ENCODE data around the gene MLEC. TPM values are rescaled to one million over a fixed set of nuclear protein-coding genes. Genes with fewer than 3 reads are reported as not detected.

The MLEC gene
- total RNA-seq, 4 donors from 2014 or later: 46.5 to 89.4 (median 60.1) TPM

- H3K4me1 ChIP-seq: peaks cover 3 to 5% of the 10 kb centered on the region in 2 donors
- no peaks in the 10 kb centered on the region for H3K36me3 ChIP-seq
- TF ChIP-seq POLR2A (IDR thresholded peaks at IDR 0.05) (no peak), CTCF (IDR thresholded peaks at IDR 0.05 in 4 of 5, conservative IDR thresholded peaks at IDR 0.05 in 1 of 5) (no peak)
- ATAC-seq (no peak), DNase-seq (no peak)
- no peak overlapping the region for H3K4me3 ChIP-seq
- H3K27me3 ChIP-seq: peaks cover 31 to 48% (median 41%) of the 10 kb centered on the region in 3 donors
- H3K27ac ChIP-seq: no peak overlapping the region
- in situ Hi-C loops (cut with MboI; ENCODE audit: low sequenced_read_pairs in 4 of 4) (loop anchor here in 3 of 4 donors (5.0 to 25.0 kb wide), 4 partner anchors 57 to 470 kb away; partner anchors contain the start of genes HNF1A (in 2 of the 3), POP5 (in 1 of the 3) and UNC119B (in 1 of the 3)), intact Hi-C loops (cut with DNase I; ENCODE audit: low total_unique reads) (loop anchor here (10.0 kb wide), 2 partner anchors 197 to 453 kb away; partner anchors contain the start of genes GATC and TRIAP1)
- no peaks in the 10 kb centered on the region for H3K9me3 ChIP-seq
These were observed 44.8 kb upstream of the MLEC start for GRCh38 chr12:120642121-120642520.

- H3K4me3 ChIP-seq: no peak overlapping the region
- TF ChIP-seq POLR2A (IDR thresholded peaks at IDR 0.05) (no peak), CTCF (IDR thresholded peaks at IDR 0.05 in 4 of 5, conservative IDR thresholded peaks at IDR 0.05 in 1 of 5) (no peak)
- H3K9me3 ChIP-seq: no peaks in the 10 kb centered on the region
- H3K27ac ChIP-seq: no peak overlapping the region
- ATAC-seq (no peak), DNase-seq (no peak)
- in situ Hi-C loops (cut with MboI; ENCODE audit: low sequenced_read_pairs in 4 of 4) (loop anchor here in 3 of 4 donors (5.0 to 25.0 kb wide), 4 partner anchors 58 to 469 kb away; partner anchors contain the start of genes HNF1A (in 2 of the 3), POP5 (in 1 of the 3) and UNC119B (in 1 of the 3)), intact Hi-C loops (cut with DNase I; ENCODE audit: low total_unique reads) (loop anchor here (10.0 kb wide), 2 partner anchors 198 to 452 kb away; partner anchors contain the start of genes GATC and TRIAP1)
- H3K36me3 ChIP-seq: no peaks in the 10 kb centered on the region
- peaks cover 3 to 5% of the 10 kb centered on the region in 2 donors for H3K4me1 ChIP-seq
- peaks cover 31 to 48% (median 41%) of the 10 kb centered on the region in 3 donors for H3K27me3 ChIP-seq
These were observed 44.1 kb upstream of the MLEC start for GRCh38 chr12:120642826-120643225.

GRCh38 chr12:120643574-120643973, 43.4 kb upstream of the MLEC start:
- TF ChIP-seq CTCF (IDR thresholded peaks at IDR 0.05 in 4 of 5, conservative IDR thresholded peaks at IDR 0.05 in 1 of 5) (no peak), POLR2A (IDR thresholded peaks at IDR 0.05) (no peak)
- intact Hi-C loops (cut with DNase I; ENCODE audit: low total_unique reads) (loop anchor here (10.0 kb wide), 2 partner anchors 199 to 451 kb away; partner anchors contain the start of genes GATC and TRIAP1), in situ Hi-C loops (cut with MboI; ENCODE audit: low sequenced_read_pairs in 4 of 4) (loop anchor here in 3 of 4 donors (5.0 to 25.0 kb wide), 4 partner anchors 59 to 469 kb away; partner anchors contain the start of genes HNF1A (in 2 of the 3), POP5 (in 1 of the 3) and UNC119B (in 1 of the 3))
- H3K27ac ChIP-seq: no peak overlapping the region
- peaks cover 5 to 8% of the 10 kb centered on the region in 2 donors for H3K4me1 ChIP-seq
- DNase-seq (no peak), ATAC-seq (no peak)
- no peak overlapping the region for H3K4me3 ChIP-seq
- H3K9me3 ChIP-seq: no peaks in the 10 kb centered on the region
- no peaks in the 10 kb centered on the region for H3K36me3 ChIP-seq
- peaks cover 31 to 48% (median 41%) of the 10 kb centered on the region in 3 donors for H3K27me3 ChIP-seq

GRCh38 chr12:120646044-120646443, 40.9 kb upstream of the MLEC start:
- H3K4me1 ChIP-seq: peaks cover 17 to 19% of the 10 kb centered on the region in 2 donors
- intact Hi-C loops (cut with DNase I; ENCODE audit: low total_unique reads): loop anchor here (5.0 to 10.0 kb wide), 3 partner anchors 201 to 449 kb away; partner anchors contain the start of genes GATC and TRIAP1
- in situ Hi-C loops (cut with MboI; ENCODE audit: low sequenced_read_pairs in 4 of 4): loop anchor here (5.0 to 25.0 kb wide), 7 partner anchors 59 to 466 kb away; partner anchors contain the start of genes UNC119B (in 3 of the 4), HNF1A (in 2 of the 4) and POP5 (in 2 of the 4)
- no peak overlapping the region for H3K27ac ChIP-seq
- DNase-seq (no peak), ATAC-seq (no peak)
- H3K4me3 ChIP-seq: no peak overlapping the region
- TF ChIP-seq CTCF (IDR thresholded peaks at IDR 0.05 in 4 of 5, conservative IDR thresholded peaks at IDR 0.05 in 1 of 5) (no peak), POLR2A (IDR thresholded peaks at IDR 0.05) (no peak)
- H3K36me3 ChIP-seq: no peaks in the 10 kb centered on the region
- H3K9me3 ChIP-seq: no peaks in the 10 kb centered on the region
- peaks cover 27 to 41% (median 38%) of the 10 kb centered on the region in 3 donors for H3K27me3 ChIP-seq
